HEK293 (cell line): ENCODE data around the gene RHBDD1.
"Not testable (repeated sequence)": the region's sequence is repeated elsewhere in the genome, so short reads cannot be mapped to it uniquely, and the experiment has no call there.

Experiments
- CTCF ChIA-PET: fragments of 350-600 bp; formaldehyde crosslinking; extraction: SDS; loops from one replicate; lab custom pipeline; 2021; ENCODE audit warnings: antibody characterized with exemption; lab: Yijun Ruan, JAX
- POLR2A ChIA-PET: fragments of 300-600 bp; formaldehyde crosslinking; extraction: SDS; loops from one replicate; lab custom pipeline; 2020; ENCODE audit warnings: antibody characterized with exemption, inconsistent platforms; lab: Yijun Ruan, JAX
- H3K27ac ChIP-seq: fragments of 200-500 bp; sonication (Bioruptor generic); 2 replicates; pipeline ENCODE4 v1.5.1; 2014; ENCODE audit warnings: low read depth, low read length, control low read depth, inconsistent platforms; ENCODE audit errors: extremely low read depth
- H3K36me3 ChIP-seq, 2 experiments: fragments of 200-500 bp in 1 of 2; sonication (Bioruptor generic) in 1 of 2; 1 replicate in 1 of 2; 2 replicates in 1 of 2; pipeline ENCODE4 v1.5.1; 2014 to 2017; ENCODE audit warnings: inconsistent platforms in 2 of 2, low read length in 2 of 2; ENCODE audit not compliant: control insufficient read depth in 2 of 2, insufficient read depth in 1 of 2
- H3K4me1 ChIP-seq: fragments of 200-500 bp; sonication (Bioruptor generic); 2 replicates; pipeline ENCODE4 v1.5.1; 2014; ENCODE audit warnings: mild to moderate bottlenecking, low read length, inconsistent platforms; ENCODE audit not compliant: control insufficient read depth, insufficient read depth
- H3K4me3 ChIP-seq: 2 replicates; pipeline ENCODE4 v1.5.1; 2011; ENCODE audit warnings: low read depth, mild to moderate bottlenecking, control low read depth, low read length, moderate library complexity
- H3K9me3 ChIP-seq: fragments of 200-500 bp; sonication (Bioruptor generic); 2 replicates; pipeline ENCODE4 v1.5.1; 2014; ENCODE audit warnings: low read depth, low read length, inconsistent platforms; ENCODE audit not compliant: control insufficient read depth, insufficient read depth
- KLF16 ChIP-seq: fragments of 450-650 bp; formaldehyde crosslinking; IDR thresholded peaks from 2 replicates; pipeline ENCODE4 v1.5.1; 2017; ENCODE audit warnings: missing biosample characterization, missing genetic modification characterization
- SP3 ChIP-seq: fragments of 450-650 bp; formaldehyde crosslinking; IDR thresholded peaks from 2 replicates; pipeline ENCODE4 v1.5.1; 2016; ENCODE audit warnings: missing biosample characterization, missing genetic modification characterization
- WT1 ChIP-seq: fragments of 450-650 bp; formaldehyde crosslinking; IDR thresholded peaks from 2 replicates; pipeline ENCODE4 v1.5.1; 2016; ENCODE audit warnings: missing biosample characterization, missing genetic modification characterization
- ZBTB8A ChIP-seq: fragments of 450-650 bp; formaldehyde crosslinking; IDR thresholded peaks from 2 replicates; pipeline ENCODE4 v1.5.1; 2016; ENCODE audit warnings: missing biosample characterization, missing genetic modification characterization
- ZFP37 ChIP-seq: fragments of 450-650 bp; formaldehyde crosslinking; IDR thresholded peaks from 2 replicates; pipeline ENCODE4 v1.5.1; 2016; ENCODE audit warnings: missing biosample characterization, missing genetic modification characterization
- ZNF132 ChIP-seq: fragments of 450-650 bp; formaldehyde crosslinking; IDR thresholded peaks from 2 replicates; pipeline ENCODE4 v1.5.1; 2017; ENCODE audit warnings: missing biosample characterization, missing genetic modification characterization, borderline replicate concordance
- ZNF16 ChIP-seq: fragments of 450-650 bp; formaldehyde crosslinking; IDR thresholded peaks from 2 replicates; pipeline ENCODE4 v1.5.1; 2016; ENCODE audit warnings: low read depth, missing biosample characterization, missing genetic modification characterization
- ZNF174 ChIP-seq: fragments of 450-650 bp; formaldehyde crosslinking; IDR thresholded peaks from 2 replicates; pipeline ENCODE4 v1.5.0; 2017; ENCODE audit warnings: missing biosample characterization, mild to moderate bottlenecking, missing genetic modification characterization
- ZNF184 ChIP-seq: fragments of 450-650 bp; IDR thresholded peaks from 2 replicates; pipeline ENCODE4 v1.5.1; 2018; ENCODE audit warnings: missing biosample characterization, mild to moderate bottlenecking, missing genetic modification characterization
- ZNF202 ChIP-seq: fragments of 450-650 bp; formaldehyde crosslinking; IDR thresholded peaks from 2 replicates; pipeline ENCODE4 v1.5.1; 2016; ENCODE audit warnings: missing biosample characterization, missing genetic modification characterization, borderline replicate concordance
- ZNF211 ChIP-seq: fragments of 450-650 bp; formaldehyde crosslinking; IDR thresholded peaks from 2 replicates; pipeline ENCODE4 v1.5.1; 2016; ENCODE audit warnings: low read depth, missing biosample characterization, missing genetic modification characterization
- ZNF37A ChIP-seq: fragments of 450-650 bp; IDR thresholded peaks from 2 replicates; pipeline ENCODE4 v1.5.1; 2018; ENCODE audit warnings: missing biosample characterization, missing genetic modification characterization
- ZNF416 ChIP-seq: fragments of 450-650 bp; formaldehyde crosslinking; IDR thresholded peaks from 2 replicates; pipeline ENCODE4 v1.5.1; 2016; ENCODE audit warnings: missing biosample characterization, missing genetic modification characterization
- ZNF521 ChIP-seq: fragments of 450-650 bp; formaldehyde crosslinking; IDR thresholded peaks from 2 replicates; pipeline ENCODE4 v1.5.1; 2017; ENCODE audit warnings: missing biosample characterization, mild to moderate bottlenecking, missing genetic modification characterization
- ZNF600 ChIP-seq: fragments of 450-650 bp; formaldehyde crosslinking; IDR thresholded peaks from 2 replicates; pipeline ENCODE4 v1.5.1; 2016; ENCODE audit warnings: missing biosample characterization, missing genetic modification characterization
- ZNF629 ChIP-seq: fragments of 450-650 bp; formaldehyde crosslinking; IDR thresholded peaks from 2 replicates; pipeline ENCODE4 v1.5.1; 2017; ENCODE audit warnings: missing biosample characterization, missing genetic modification characterization
- ZNF707 ChIP-seq: fragments of 450-650 bp; formaldehyde crosslinking; IDR thresholded peaks from 2 replicates; pipeline ENCODE4 v1.5.1; 2016; ENCODE audit warnings: missing biosample characterization, missing genetic modification characterization
- ZNF777 ChIP-seq: fragments of 450-650 bp; formaldehyde crosslinking; IDR thresholded peaks from 2 replicates; pipeline ENCODE4 v1.5.1; 2017; ENCODE audit warnings: missing biosample characterization, missing genetic modification characterization, borderline replicate concordance
- TF ChIP-seq, protein P1 (sequence below): fragments of 450-650 bp; formaldehyde crosslinking; IDR thresholded peaks from 2 replicates; pipeline ENCODE4 v1.5.1; 2016; ENCODE audit warnings: missing biosample characterization, missing genetic modification characterization
- TF ChIP-seq, protein P2 (sequence below): fragments of 450-650 bp; formaldehyde crosslinking; IDR thresholded peaks from 2 replicates; pipeline ENCODE4 v1.5.1; 2016; ENCODE audit warnings: missing biosample characterization, missing genetic modification characterization
- TF ChIP-seq, protein P3 (sequence below): fragments of 450-650 bp; IDR thresholded peaks from 2 replicates; pipeline ENCODE4 v1.5.1; 2018; ENCODE audit warnings: missing biosample characterization, missing genetic modification characterization
- TF ChIP-seq, protein P4 (sequence below): fragments of 450-650 bp; formaldehyde crosslinking; IDR thresholded peaks from 2 replicates; pipeline ENCODE4 v1.5.1; 2016; ENCODE audit warnings: missing biosample characterization, missing genetic modification characterization

The RHBDD1 gene

DNA sequence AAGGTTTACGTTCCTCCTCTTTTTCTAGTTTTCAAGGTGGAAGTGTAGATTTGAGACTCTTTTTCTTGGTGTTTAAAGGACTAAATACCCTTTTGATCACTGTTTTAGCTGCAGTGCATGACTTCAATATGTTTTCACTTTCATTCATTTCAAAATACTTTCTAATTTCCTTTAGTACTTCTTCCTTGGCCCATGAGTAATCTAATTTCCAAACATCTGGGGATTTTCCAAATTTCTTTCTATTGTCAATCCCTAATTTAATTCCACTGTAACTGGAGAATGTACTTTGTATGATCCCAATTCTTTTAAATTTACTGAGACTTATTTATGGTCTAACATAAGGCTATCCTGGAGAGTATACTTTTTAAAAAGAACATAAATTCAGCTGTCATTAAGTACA, 3.8 kb upstream of the RHBDD1 start (continued):
- TF ChIP-seq ZNF521 (tag by site-specific recombination) = no peak
- TF ChIP-seq, protein P1, sequence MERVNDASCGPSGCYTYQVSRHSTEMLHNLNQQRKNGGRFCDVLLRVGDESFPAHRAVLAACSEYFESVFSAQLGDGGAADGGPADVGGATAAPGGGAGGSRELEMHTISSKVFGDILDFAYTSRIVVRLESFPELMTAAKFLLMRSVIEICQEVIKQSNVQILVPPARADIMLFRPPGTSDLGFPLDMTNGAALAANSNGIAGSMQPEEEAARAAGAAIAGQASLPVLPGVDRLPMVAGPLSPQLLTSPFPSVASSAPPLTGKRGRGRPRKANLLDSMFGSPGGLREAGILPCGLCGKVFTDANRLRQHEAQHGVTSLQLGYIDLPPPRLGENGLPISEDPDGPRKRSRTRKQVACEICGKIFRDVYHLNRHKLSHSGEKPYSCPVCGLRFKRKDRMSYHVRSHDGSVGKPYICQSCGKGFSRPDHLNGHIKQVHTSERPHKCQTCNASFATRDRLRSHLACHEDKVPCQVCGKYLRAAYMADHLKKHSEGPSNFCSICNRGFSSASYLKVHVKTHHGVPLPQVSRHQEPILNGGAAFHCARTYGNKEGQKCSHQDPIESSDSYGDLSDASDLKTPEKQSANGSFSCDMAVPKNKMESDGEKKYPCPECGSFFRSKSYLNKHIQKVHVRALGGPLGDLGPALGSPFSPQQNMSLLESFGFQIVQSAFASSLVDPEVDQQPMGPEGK (tag by site-specific recombination) = no peak
- no peak for TF ChIP-seq ZNF132 (tag by site-specific recombination)
- TF ChIP-seq ZNF629 (tag by site-specific recombination) = no peak

DNA sequence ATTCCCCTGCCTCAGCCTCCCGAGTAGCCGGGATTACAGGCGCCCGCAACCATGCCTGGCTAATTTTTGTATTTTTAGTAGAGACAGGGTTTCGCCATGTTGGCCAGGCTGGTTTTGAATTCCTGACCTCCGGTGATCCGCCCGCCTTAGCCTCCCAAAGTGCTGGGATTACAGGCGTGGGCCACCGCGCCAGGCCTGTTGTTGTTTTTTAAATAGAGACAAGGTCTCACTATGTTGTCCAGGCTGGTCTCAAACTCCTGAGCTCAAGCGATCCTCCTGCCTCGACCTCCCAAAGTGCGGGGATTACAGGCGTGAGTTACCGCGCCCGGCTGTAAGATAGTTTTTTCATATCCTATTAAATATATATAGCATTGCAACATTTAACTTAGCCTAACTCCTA, 974 bp upstream of the RHBDD1 start:
- H3K4me3 ChIP-seq, H3K27ac ChIP-seq, H3K36me3 ChIP-seq, POLR2A ChIA-PET, H3K4me1 ChIP-seq, H3K9me3 ChIP-seq: not testable (repeated sequence)
- CTCF ChIA-PET = interaction anchor here (0.6 kb wide), 1 partner anchor 11 kb away, joined by 3 read pairs; no protein-coding TSS in a partner anchor

DNA sequence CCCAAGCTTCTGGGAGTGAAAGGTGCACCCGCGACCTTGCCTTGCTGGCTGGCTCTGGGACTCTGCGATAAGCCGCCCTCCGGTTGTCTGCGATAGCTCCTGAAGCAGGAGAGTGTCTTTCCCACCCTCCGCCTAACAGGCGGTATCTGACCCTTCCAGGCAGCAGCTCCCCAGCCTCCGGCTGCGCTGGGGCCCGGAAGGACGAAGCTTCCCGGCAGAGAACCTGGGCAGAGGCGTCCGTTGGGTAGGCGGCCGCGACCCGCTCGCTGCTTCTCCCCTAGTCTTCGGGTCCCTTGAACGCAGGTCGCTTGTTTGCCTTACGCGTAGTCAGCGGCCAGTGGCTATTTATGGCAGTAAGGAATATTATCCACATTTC, 446 bp upstream of the RHBDD1 start:
- Histone ChIP-seq H3K9me3 (no peaks in the 10 kb centered on the region), H3K4me3 (peak overlapping the region; percentile 69), H3K36me3 (peaks cover 0 to 9% of the 10 kb centered on the region in 2 experiments; a peak in 1 of 3 replicates), H3K27ac (peak overlapping the region; percentile 73; the same call in 1 of the 2 replicates), H3K4me1 (0 out of 2 replicates have a peak, but pooled peaks cover 4% of the 10 kb centered on the region)
- POLR2A ChIA-PET = no interaction called here
- CTCF ChIA-PET = interaction anchor here (0.6 kb wide), 2 partner anchors 10 to 492 kb away, joined by 3 to 4 read pairs; no protein-coding TSS in a partner anchor
- TF ChIP-seq KLF16 (tag by site-specific recombination) (no peak), ZFP37 (tag by site-specific recombination) (no peak), WT1 (tag by site-specific recombination) (no peak), ZNF37A (tag by site-specific recombination) (no peak), ZNF416 (tag by site-specific recombination) (no peak), ZNF184 (tag by site-specific recombination) (no peak), SP3 (tag by site-specific recombination) (no peak), ZBTB8A (no peak), ZNF202 (tag by site-specific recombination) (no peak), ZNF211 (no peak)
- TF ChIP-seq, protein P2, sequence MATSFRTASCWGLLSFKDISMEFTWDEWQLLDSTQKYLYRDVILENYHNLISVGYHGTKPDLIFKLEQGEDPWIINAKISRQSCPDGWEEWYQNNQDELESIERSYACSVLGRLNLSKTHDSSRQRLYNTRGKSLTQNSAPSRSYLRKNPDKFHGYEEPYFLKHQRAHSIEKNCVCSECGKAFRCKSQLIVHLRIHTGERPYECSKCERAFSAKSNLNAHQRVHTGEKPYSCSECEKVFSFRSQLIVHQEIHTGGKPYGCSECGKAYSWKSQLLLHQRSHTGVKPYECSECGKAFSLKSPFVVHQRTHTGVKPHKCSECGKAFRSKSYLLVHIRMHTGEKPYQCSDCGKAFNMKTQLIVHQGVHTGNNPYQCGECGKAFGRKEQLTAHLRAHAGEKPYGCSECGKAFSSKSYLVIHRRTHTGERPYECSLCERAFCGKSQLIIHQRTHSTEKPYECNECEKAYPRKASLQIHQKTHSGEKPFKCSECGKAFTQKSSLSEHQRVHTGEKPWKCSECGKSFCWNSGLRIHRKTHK (tag by site-specific recombination) = no peak
- TF ChIP-seq, protein P3, sequence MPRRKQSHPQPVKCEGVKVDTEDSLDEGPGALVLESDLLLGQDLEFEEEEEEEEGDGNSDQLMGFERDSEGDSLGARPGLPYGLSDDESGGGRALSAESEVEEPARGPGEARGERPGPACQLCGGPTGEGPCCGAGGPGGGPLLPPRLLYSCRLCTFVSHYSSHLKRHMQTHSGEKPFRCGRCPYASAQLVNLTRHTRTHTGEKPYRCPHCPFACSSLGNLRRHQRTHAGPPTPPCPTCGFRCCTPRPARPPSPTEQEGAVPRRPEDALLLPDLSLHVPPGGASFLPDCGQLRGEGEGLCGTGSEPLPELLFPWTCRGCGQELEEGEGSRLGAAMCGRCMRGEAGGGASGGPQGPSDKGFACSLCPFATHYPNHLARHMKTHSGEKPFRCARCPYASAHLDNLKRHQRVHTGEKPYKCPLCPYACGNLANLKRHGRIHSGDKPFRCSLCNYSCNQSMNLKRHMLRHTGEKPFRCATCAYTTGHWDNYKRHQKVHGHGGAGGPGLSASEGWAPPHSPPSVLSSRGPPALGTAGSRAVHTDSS (tag by site-specific recombination) = no peak

DNA sequence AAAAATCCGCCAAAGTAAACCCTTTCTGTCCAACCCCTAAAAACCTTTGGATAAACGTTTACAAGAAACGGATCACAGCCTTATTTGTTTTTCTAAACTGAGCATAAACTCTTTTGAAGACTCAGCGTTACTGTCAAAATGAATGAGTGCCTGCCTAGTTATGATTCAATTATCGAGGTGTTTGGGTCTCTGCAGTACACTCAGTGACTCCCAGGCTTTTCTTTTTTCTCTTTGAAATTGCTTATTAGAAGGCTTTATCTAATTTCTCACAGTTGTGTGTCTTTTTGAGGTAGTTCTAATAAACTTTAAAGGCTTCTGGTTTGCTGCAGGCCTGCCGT, 663 bp downstream of the RHBDD1 start:
- Histone ChIP-seq H3K36me3 (peaks cover 0 to 14% of the 10 kb centered on the region in 2 experiments; a peak in 1 of 3 replicates), H3K9me3 (no peaks in the 10 kb centered on the region), H3K4me3 (peak overlapping the region; percentile 69), H3K27ac (peak overlapping the region; percentile 73), H3K4me1 (0 out of 2 replicates have a peak, but pooled peaks cover 4% of the 10 kb centered on the region)
- ChIA-PET POLR2A (interaction anchor here (1.0 kb wide), 1 partner anchor 26 kb away, joined by 3 read pairs; no protein-coding TSS in a partner anchor), CTCF (no interaction called here)
- TF ChIP-seq ZNF16 (tag by site-specific recombination) (no peak), ZNF174 (tag by site-specific recombination) (no peak), ZNF707 (tag by site-specific recombination) (no peak), ZNF777 (tag by site-specific recombination) (no peak), ZNF600 (no peak)
- TF ChIP-seq, protein P3 (tag by site-specific recombination) = no peak
- TF ChIP-seq, protein P4, sequence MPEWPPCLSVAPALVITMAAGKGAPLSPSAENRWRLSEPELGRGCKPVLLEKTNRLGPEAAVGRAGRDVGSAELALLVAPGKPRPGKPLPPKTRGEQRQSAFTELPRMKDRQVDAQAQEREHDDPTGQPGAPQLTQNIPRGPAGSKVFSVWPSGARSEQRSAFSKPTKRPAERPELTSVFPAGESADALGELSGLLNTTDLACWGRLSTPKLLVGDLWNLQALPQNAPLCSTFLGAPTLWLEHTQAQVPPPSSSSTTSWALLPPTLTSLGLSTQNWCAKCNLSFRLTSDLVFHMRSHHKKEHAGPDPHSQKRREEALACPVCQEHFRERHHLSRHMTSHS (tag by site-specific recombination) = no peak
